Measurements from ENCODE around the gene TMCC1.
"Not testable (repeated sequence)": the region's sequence is repeated elsewhere in the genome, so short reads cannot be mapped to it uniquely, and the experiment has no call there.

Gene TMCC1

DNA sequence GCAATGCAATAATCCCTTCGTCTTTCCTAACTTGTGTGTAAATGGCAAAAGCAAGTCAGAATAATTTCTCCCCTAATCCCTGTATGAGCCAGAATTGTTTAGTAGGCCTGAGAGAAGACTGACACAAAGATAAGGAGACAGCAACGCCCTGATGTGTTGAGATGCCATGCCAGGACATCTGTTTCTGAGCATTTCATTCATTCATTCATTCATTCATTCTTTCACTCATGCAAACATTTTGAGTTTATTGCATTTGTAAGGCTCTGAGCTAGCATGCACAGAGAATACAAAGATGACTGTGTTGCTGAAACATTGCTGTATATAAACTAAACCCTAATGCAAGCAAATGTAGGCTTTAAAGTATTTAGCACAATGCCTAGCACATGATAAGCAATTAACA lies 127.4 kb downstream of the TMCC1 start:
- H3K4me1 ChIP-seq (ENCODE audit: control insufficient read depth, insufficient read depth, low read length), result no peaks in the 10 kb centered on the region
- no peak overlapping the region for H3K4me2 ChIP-seq (ENCODE audit: low read length)

GRCh38 chr3:129764090-129764489 lies 129.4 kb downstream of the TMCC1 start:
- H3K9me3 ChIP-seq (replicated peaks; ENCODE audit: low read length), result no peaks in the 10 kb centered on the region
- H3K36me3 ChIP-seq (ENCODE audit: insufficient read depth, low read length), result no peaks in the 10 kb centered on the region
- H3K4me3 ChIP-seq (ENCODE audit: low read length), result no peak overlapping the region
- H3K9ac ChIP-seq (ENCODE audit: low read depth, low read length), result no peak overlapping the region
- no peaks in the 10 kb centered on the region for H3K27me3 ChIP-seq (ENCODE audit: control insufficient read depth, insufficient read depth, low read length)
- H3K4me1 ChIP-seq (ENCODE audit: control insufficient read depth, insufficient read depth, low read length), result no peaks in the 10 kb centered on the region
- no peak overlapping the region for H3K4me2 ChIP-seq (ENCODE audit: low read length)

More for the DNA sequence above, 127.4 kb downstream of the TMCC1 start:
- no peak overlapping the region for H3K4me3 ChIP-seq (ENCODE audit: low read length)
- H3K9me3 ChIP-seq (replicated peaks; ENCODE audit: low read length), result no peaks in the 10 kb centered on the region
- no peaks in the 10 kb centered on the region for H3K27me3 ChIP-seq (ENCODE audit: control insufficient read depth, insufficient read depth, low read length)
- no peak overlapping the region for H3K9ac ChIP-seq (ENCODE audit: low read depth, low read length)
- no peaks in the 10 kb centered on the region for H3K36me3 ChIP-seq (ENCODE audit: insufficient read depth, low read length)

DNA sequence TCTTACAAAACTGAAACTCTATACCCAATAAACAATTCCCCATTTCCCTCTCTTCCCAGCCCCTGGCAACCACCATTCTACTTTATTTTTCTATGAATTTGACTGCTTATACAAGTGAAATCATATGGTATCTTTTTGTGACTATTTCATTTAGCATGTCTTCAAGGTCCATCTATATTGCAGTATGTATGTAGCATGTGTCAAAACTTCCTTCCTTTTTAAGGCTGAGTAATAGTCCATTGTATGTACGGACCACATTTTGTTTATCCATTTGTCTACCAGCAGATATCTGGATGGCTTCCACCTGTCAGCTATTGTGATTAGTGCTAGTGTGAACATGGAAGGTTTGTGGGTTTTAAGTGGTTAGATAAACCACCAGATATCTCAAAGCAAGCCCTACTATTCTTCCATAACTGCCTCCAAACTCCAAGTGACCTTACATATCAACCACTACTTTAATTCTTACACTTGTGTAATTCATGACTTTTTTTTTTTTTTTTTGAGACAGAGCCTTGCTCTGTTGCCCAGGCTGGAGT lies 134.7 kb downstream of the TMCC1 start:
- Histone ChIP-seq H3K9ac (ENCODE audit: low read depth, low read length) (no peak overlapping the region), H3K27me3 (ENCODE audit: control insufficient read depth, insufficient read depth, low read length) (no peaks in the 10 kb centered on the region), H3K9me3 (replicated peaks; ENCODE audit: low read length) (no peaks in the 10 kb centered on the region), H3K36me3 (ENCODE audit: insufficient read depth, low read length) (no peaks in the 10 kb centered on the region), H3K4me2 (ENCODE audit: low read length) (no peak overlapping the region), H3K4me3 (ENCODE audit: low read length) (no peak overlapping the region), H3K4me1 (ENCODE audit: control insufficient read depth, insufficient read depth, low read length) (peaks cover 8% of the 10 kb centered on the region)

GRCh38 chr3:129758306-129758705 lies 135.2 kb downstream of the TMCC1 start:
- Histone ChIP-seq H3K9me3 (replicated peaks; ENCODE audit: low read length) (no peaks in the 10 kb centered on the region), H3K36me3 (ENCODE audit: insufficient read depth, low read length) (no peaks in the 10 kb centered on the region), H3K27me3 (ENCODE audit: control insufficient read depth, insufficient read depth, low read length) (no peaks in the 10 kb centered on the region), H3K4me2 (ENCODE audit: low read length) (no peak overlapping the region), H3K4me1 (ENCODE audit: control insufficient read depth, insufficient read depth, low read length) (peaks cover 8% of the 10 kb centered on the region), H3K4me3 (ENCODE audit: low read length) (no peak overlapping the region), H3K9ac (ENCODE audit: low read depth, low read length) (no peak overlapping the region)

- Histone ChIP-seq H3K9ac (ENCODE audit: low read depth, low read length) (no peak overlapping the region), H3K9me3 (replicated peaks; ENCODE audit: low read length) (no peaks in the 10 kb centered on the region), H3K4me2 (ENCODE audit: low read length) (no peak overlapping the region), H3K4me1 (ENCODE audit: control insufficient read depth, insufficient read depth, low read length) (peaks cover 8% of the 10 kb centered on the region), H3K27me3 (ENCODE audit: control insufficient read depth, insufficient read depth, low read length) (no peaks in the 10 kb centered on the region), H3K36me3 (ENCODE audit: insufficient read depth, low read length) (no peaks in the 10 kb centered on the region), H3K4me3 (ENCODE audit: low read length) (no peak overlapping the region)
Observed at GRCh38 chr3:129756871-129757270, 136.6 kb downstream of the TMCC1 start.

DNA sequence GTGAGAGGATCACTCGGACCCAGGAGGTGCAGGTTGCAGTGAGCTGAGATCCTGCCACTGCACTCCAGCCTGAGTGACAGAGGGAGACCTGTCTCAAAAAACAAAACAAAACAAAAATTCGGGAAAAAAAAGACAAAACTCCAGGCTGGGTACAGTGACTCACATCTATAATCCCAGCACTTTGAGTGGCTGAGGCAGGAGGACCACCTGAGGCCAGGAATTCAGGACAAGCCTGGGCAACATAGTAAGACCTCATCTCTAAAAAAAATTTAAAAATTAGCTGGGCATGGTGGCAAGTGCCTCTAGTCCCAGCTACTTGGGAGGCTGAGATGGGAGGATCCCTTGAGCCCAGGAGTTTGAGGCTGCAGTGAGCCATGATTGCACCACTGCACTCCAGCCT lies 142.4 kb downstream of the TMCC1 start:
- not testable (repeated sequence) for H3K9me3 ChIP-seq (replicated peaks; ENCODE audit: low read length); H3K9ac ChIP-seq (ENCODE audit: low read depth, low read length); H3K36me3 ChIP-seq (ENCODE audit: insufficient read depth, low read length); H3K27me3 ChIP-seq (ENCODE audit: control insufficient read depth, insufficient read depth, low read length); H3K4me2 ChIP-seq (ENCODE audit: low read length); H3K4me1 ChIP-seq (ENCODE audit: control insufficient read depth, insufficient read depth, low read length); H3K4me3 ChIP-seq (ENCODE audit: low read length)

DNA sequence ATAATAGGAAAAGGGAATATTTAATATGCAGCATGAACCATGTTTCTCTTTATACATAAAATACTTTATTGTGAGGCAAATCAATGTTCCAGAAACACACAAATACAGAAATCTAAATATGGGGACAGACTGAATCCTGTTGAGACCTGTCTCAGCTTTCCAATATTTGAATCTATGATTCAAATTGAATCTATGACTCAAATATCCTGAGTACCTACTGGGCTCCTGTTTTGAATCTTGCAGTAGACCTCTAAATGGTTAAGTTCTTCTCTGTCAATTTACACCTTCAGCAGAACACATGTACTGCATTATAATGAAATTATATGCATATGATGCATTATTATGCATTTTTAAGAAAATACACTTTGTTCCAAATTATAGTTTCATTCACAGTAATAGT lies 143.8 kb downstream of the TMCC1 start:
- no peak overlapping the region for H3K9ac ChIP-seq (ENCODE audit: low read depth, low read length)
- H3K4me1 ChIP-seq (ENCODE audit: control insufficient read depth, insufficient read depth, low read length), result no peaks in the 10 kb centered on the region
- H3K27me3 ChIP-seq (ENCODE audit: control insufficient read depth, insufficient read depth, low read length), result no peaks in the 10 kb centered on the region
- no peaks in the 10 kb centered on the region for H3K36me3 ChIP-seq (ENCODE audit: insufficient read depth, low read length)
- H3K9me3 ChIP-seq (replicated peaks; ENCODE audit: low read length), result no peaks in the 10 kb centered on the region
- H3K4me2 ChIP-seq (ENCODE audit: low read length), result no peak overlapping the region
- no peak overlapping the region for H3K4me3 ChIP-seq (ENCODE audit: low read length)

- Histone ChIP-seq H3K9ac (ENCODE audit: low read depth, low read length) (no peak overlapping the region), H3K9me3 (replicated peaks; ENCODE audit: low read length) (no peaks in the 10 kb centered on the region), H3K4me2 (ENCODE audit: low read length) (no peak overlapping the region), H3K4me1 (ENCODE audit: control insufficient read depth, insufficient read depth, low read length) (no peaks in the 10 kb centered on the region), H3K27me3 (ENCODE audit: control insufficient read depth, insufficient read depth, low read length) (no peaks in the 10 kb centered on the region), H3K36me3 (ENCODE audit: insufficient read depth, low read length) (no peaks in the 10 kb centered on the region), H3K4me3 (ENCODE audit: low read length) (no peak overlapping the region)
Observed at GRCh38 chr3:129747992-129748391, 145.5 kb downstream of the TMCC1 start.

DNA sequence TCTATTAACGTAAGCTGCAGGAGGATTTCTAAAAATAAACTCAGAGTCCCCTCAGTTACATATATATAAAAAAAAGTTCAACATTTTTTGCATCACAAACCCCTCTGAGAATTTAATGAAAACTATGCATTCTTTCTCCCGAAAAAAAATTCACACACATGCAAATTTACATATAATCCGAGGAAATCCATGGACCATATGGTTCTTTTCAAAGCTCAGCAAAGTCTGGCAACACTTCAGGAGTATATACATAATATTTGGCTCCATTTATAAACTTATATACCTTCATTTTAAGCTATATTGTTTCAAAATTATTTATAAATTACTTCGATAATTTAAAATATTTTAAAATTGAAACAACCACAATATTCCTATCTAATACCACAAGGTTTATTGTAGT lies 146.4 kb downstream of the TMCC1 start:
- Histone ChIP-seq H3K27me3 (ENCODE audit: control insufficient read depth, insufficient read depth, low read length) (no peaks in the 10 kb centered on the region), H3K9ac (ENCODE audit: low read depth, low read length) (no peak overlapping the region), H3K4me3 (ENCODE audit: low read length) (no peak overlapping the region), H3K4me2 (ENCODE audit: low read length) (no peak overlapping the region), H3K36me3 (ENCODE audit: insufficient read depth, low read length) (no peaks in the 10 kb centered on the region), H3K4me1 (ENCODE audit: control insufficient read depth, insufficient read depth, low read length) (no peaks in the 10 kb centered on the region), H3K9me3 (replicated peaks; ENCODE audit: low read length) (no peaks in the 10 kb centered on the region)

DNA sequence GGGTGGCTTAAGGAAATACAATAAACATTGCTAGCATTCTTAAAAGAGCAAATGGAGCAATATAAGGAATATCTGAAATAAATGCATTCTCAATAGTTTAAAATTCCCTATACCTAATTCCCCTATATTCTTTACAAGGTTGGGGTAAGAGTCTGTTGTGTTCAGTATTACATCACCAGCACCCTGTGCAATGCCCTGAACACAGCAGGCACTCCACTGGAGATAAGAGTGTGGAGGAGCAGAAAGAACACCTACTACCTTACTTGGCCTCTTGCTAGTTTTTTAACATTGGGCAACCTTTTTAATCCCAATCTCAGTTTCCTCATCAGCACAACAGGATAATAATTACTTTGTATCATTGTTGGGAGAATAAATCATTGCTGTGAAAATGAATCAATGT lies 146.9 kb downstream of the TMCC1 start:
- H3K4me1 ChIP-seq (ENCODE audit: control insufficient read depth, insufficient read depth, low read length), result no peaks in the 10 kb centered on the region
- no peak overlapping the region for H3K4me2 ChIP-seq (ENCODE audit: low read length)
- no peak overlapping the region for H3K4me3 ChIP-seq (ENCODE audit: low read length)
- H3K9ac ChIP-seq (ENCODE audit: low read depth, low read length), result no peak overlapping the region
- H3K9me3 ChIP-seq (replicated peaks; ENCODE audit: low read length), result no peaks in the 10 kb centered on the region
- H3K27me3 ChIP-seq (ENCODE audit: control insufficient read depth, insufficient read depth, low read length), result no peaks in the 10 kb centered on the region
- H3K36me3 ChIP-seq (ENCODE audit: insufficient read depth, low read length), result no peaks in the 10 kb centered on the region

GRCh38 chr3:129745253-129745652 lies 148.3 kb downstream of the TMCC1 start:
- Histone ChIP-seq H3K36me3 (ENCODE audit: insufficient read depth, low read length) (no peaks in the 10 kb centered on the region), H3K4me2 (ENCODE audit: low read length) (no peak overlapping the region), H3K9me3 (replicated peaks; ENCODE audit: low read length) (no peaks in the 10 kb centered on the region), H3K4me3 (ENCODE audit: low read length) (no peak overlapping the region), H3K9ac (ENCODE audit: low read depth, low read length) (no peak overlapping the region), H3K27me3 (ENCODE audit: control insufficient read depth, insufficient read depth, low read length) (no peaks in the 10 kb centered on the region), H3K4me1 (ENCODE audit: control insufficient read depth, insufficient read depth, low read length) (no peaks in the 10 kb centered on the region)

- Histone ChIP-seq H3K9me3 (replicated peaks; ENCODE audit: low read length) (no peaks in the 10 kb centered on the region), H3K27me3 (ENCODE audit: control insufficient read depth, insufficient read depth, low read length) (no peaks in the 10 kb centered on the region), H3K36me3 (ENCODE audit: insufficient read depth, low read length) (no peaks in the 10 kb centered on the region)
Observed at GRCh38 chr3:129741794-129742193, 151.7 kb downstream of the TMCC1 start.

More at GRCh38 chr3:129741794-129742193, 151.7 kb downstream of the TMCC1 start:
- Histone ChIP-seq H3K9ac (ENCODE audit: low read depth, low read length) (no peak overlapping the region), H3K4me3 (ENCODE audit: low read length) (no peak overlapping the region), H3K4me2 (ENCODE audit: low read length) (no peak overlapping the region), H3K4me1 (ENCODE audit: control insufficient read depth, insufficient read depth, low read length) (no peaks in the 10 kb centered on the region)
